ENCODE data around the gene ANAPC4. TPM values are rescaled to one million over a fixed set of nuclear protein-coding genes. Genes with fewer than 3 reads are reported as not detected.

ANAPC4 gene
- total and polyA plus RNA-seq, 2 of the 8 experiments (the other 6 are each of a cell fraction or from before 2014, with no cell fraction given): 8.7 to 31.6 TPM

DNA sequence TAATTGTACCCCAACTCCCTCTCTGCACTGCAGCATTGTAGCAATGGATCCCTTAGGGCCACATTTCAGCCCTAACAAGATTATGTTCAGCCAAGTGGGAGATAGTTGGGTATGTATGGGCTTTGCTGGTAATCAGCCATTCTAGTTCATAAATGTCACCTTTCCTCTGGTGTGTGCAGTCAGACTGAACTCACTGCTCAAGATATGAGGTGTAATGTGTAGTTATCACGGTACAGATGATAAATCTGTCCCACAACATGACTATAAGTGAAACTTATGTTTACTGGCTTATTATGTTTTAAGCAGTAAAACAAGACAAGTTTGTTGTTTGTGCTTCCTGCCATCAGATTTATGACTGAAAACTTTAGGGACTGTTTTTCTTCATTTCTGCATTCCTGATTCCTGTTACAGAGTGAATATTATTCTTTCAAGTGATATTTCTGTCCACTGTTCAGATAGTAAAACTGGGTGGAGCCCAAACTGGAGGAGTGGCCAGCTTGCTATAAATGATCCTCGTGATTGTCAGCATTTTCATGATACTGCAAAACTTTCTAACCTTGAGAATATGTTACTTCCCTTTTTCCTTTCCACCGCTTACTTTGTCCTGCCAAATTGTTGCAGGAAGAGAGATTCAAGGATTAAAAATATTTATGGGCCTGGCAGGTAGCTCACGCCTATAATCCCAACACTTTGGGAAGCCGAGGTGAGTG is 44.9 kb downstream of the ANAPC4 start:
- TF ChIP-seq RBBP5 (IDR thresholded peaks at IDR 0.05; ENCODE audit: borderline replicate concordance, low read depth, low read length) (no peak), KDM5A (IDR thresholded peaks at IDR 0.05; ENCODE audit: low read length) (no peak), CBX5 (IDR thresholded peaks at IDR 0.05; ENCODE audit: low read depth, low read length) (no peak), ZNF274 (IDR thresholded peaks at IDR 0.05; ENCODE audit: borderline replicate concordance, extremely low read depth, low read length) (no peak), CBX8 (IDR thresholded peaks at IDR 0.05; ENCODE audit: borderline replicate concordance, low read depth, low read length) (no peak), CEBPB (IDR thresholded peaks at IDR 0.05; ENCODE audit: low read depth, low read length) (no peak), KDM4A (IDR thresholded peaks at IDR 0.05; ENCODE audit: low read depth, low read length, severe bottlenecking) (no peak), EGR1 (IDR thresholded peaks at IDR 0.05; ENCODE audit: borderline replicate concordance, low read depth, low read length) (no peak), TCF12 (IDR thresholded peaks at IDR 0.05; ENCODE audit: low read depth, low read length) (no peak)
- TF ChIP-seq, protein P1, sequence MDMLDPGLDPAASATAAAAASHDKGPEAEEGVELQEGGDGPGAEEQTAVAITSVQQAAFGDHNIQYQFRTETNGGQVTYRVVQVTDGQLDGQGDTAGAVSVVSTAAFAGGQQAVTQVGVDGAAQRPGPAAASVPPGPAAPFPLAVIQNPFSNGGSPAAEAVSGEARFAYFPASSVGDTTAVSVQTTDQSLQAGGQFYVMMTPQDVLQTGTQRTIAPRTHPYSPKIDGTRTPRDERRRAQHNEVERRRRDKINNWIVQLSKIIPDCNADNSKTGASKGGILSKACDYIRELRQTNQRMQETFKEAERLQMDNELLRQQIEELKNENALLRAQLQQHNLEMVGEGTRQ (IDR thresholded peaks at IDR 0.05; ENCODE audit: low read length): no peak
- Histone ChIP-seq H3K4ac (replicated peaks; ENCODE audit: insufficient read length, low read depth, low read length) (no peak overlapping the region), H4K5ac (ENCODE audit: insufficient read length, low read depth, low read length) (no peak overlapping the region), H3K79me2 (ENCODE audit: control insufficient read depth in 1 of 2, insufficient read depth in 2 of 2, low read length in 2 of 2) (no peaks in the 10 kb centered on the region), H3K56ac (replicated peaks; ENCODE audit: insufficient read length, low read depth, low read length) (no peak overlapping the region), H2BK120ac (replicated peaks; ENCODE audit: low read depth, low read length) (no peak overlapping the region), H3K79me1 (ENCODE audit: low read depth, low read length) (no peaks in the 10 kb centered on the region), H2AK5ac (ENCODE audit: low read depth, low read length) (no peak overlapping the region), H3K27me3 (replicated peaks in 1 of 4; ENCODE audit: control insufficient read depth in 3 of 4, extremely low read depth in 1 of 4, insufficient read depth in 3 of 4, low read length in 3 of 4) (peaks cover 0 to 1% (median 0%) of the 10 kb centered on the region in 4 experiments; a peak in 1 of 7 replicates), H3K36me3 (ENCODE audit: control insufficient read depth in 2 of 4, insufficient read depth in 4 of 4, low read length in 3 of 4) (peaks cover 3 to 25% (median 7%) of the 10 kb centered on the region in 4 experiments; a peak in 6 of 8 replicates), H2BK20ac (ENCODE audit: low read length) (no peak overlapping the region), H2BK5ac (ENCODE audit: low read depth, low read length) (no peak overlapping the region), H3K9ac (replicated peaks in 1 of 4; ENCODE audit: extremely low read depth in 1 of 4, low read depth in 3 of 4, low read length in 3 of 4) (no peak overlapping the region), H3K23ac (ENCODE audit: insufficient read length) (no peak overlapping the region), H4K91ac (replicated peaks; ENCODE audit: insufficient read length, low read length) (no peak overlapping the region), H4K20me1 (replicated peaks in 1 of 2; ENCODE audit: control insufficient read depth in 1 of 2, insufficient read depth in 2 of 2, low read length in 2 of 2) (no peaks in the 10 kb centered on the region), H3K14ac (ENCODE audit: insufficient read length) (no peak overlapping the region), H3K23me2 (ENCODE audit: low read depth, low read length) (no peaks in the 10 kb centered on the region), H3K4me2 (ENCODE audit: insufficient read depth in 1 of 2, low read depth in 2 of 2, low read length in 2 of 2) (no peak overlapping the region), H3K9me3 (ENCODE audit: insufficient read depth in 2 of 2, low read depth in 1 of 2, low read length in 1 of 2) (no peaks in the 10 kb centered on the region), H4K8ac (ENCODE audit: extremely low read depth, insufficient read depth, low read length) (no peak overlapping the region), H2BK15ac (ENCODE audit: low read length) (no peak overlapping the region), H3K4me3 (ENCODE audit: extremely low read depth in 1 of 4, insufficient read depth in 2 of 4, low read depth in 3 of 4, low read length in 4 of 4) (no peak overlapping the region), H3K27ac (ENCODE audit: low read depth, low read length) (no peak overlapping the region), H3K18ac (ENCODE audit: extremely low read depth, low read length) (no peak overlapping the region), H2AFZ (ENCODE audit: low read length) (no peak overlapping the region), H2BK12ac (ENCODE audit: low read depth, low read length) (no peak overlapping the region), H3K4me1 (replicated peaks in 1 of 4; ENCODE audit: control insufficient read depth in 3 of 4, insufficient read depth in 4 of 4, low read length in 3 of 4) (no peaks in the 10 kb centered on the region)
- WGBS, 2 experiments (ENCODE audit: extremely low coverage in 1 of 2, insufficient coverage in 1 of 2, insufficient read length in 1 of 2, insufficient replicate concordance in 2 of 2, low coverage in 1 of 2, low lambda C conversion rate in 2 of 2, missing lambda C conversion rate in 1 of 2): 89% methylated on average over 5 of the region's 5 CpGs; no CpG with 5 or more reads in 1 of the 2 experiments
- FAIRE-seq (no peak), DNase-seq (ENCODE audit: low read depth in 1 of 2, low spot score in 2 of 2) (no peak)
- POLR2A ChIA-PET (ENCODE audit: partially characterized antibody): interaction anchor here (2.0 kb wide), 1 partner anchor 9 kb away, joined by 6 read pairs; no protein-coding TSS in a partner anchor
- CTCF ChIA-PET (ENCODE audit: partially characterized antibody): interaction anchor here (1.1 to 1.3 kb wide), 2 partner anchors 13 to 18 kb away, joined by 3 read pairs; no protein-coding TSS in a partner anchor

All from H1 (cell line).